Measurements from ENCODE around the gene NUP153.
A peak's percentile ranks its signal among the peaks of the same experiment; 100 is the strongest.
"Not testable (repeated sequence)": the region's sequence is repeated elsewhere in the genome, so short reads cannot be mapped to it uniquely, and the experiment has no call there.

NUP153 gene

GRCh38 chr6:17601386-17601703 is 105.4 kb downstream of the NUP153 start:
- no peak for DNase-seq (ENCODE audit: low read depth in 2 of 2)

GRCh38 chr6:17600527-17601385 is 106.0 kb downstream of the NUP153 start:
- peak; percentile 18 to 28 for DNase-seq (ENCODE audit: low read depth in 2 of 2)

- DNase-seq (ENCODE audit: low read depth in 2 of 2): peak; percentile 93
Measured at GRCh38 chr6:17599877-17600526, 106.7 kb downstream of the NUP153 start, which contains the start of gene FAM8A1. Gene FAM8A1, plus strand, starts transcription at chr6:17600302. Its CDS starts 108 bp downstream, at chr6:17600410.

GRCh38 chr6:17596085-17596484 is 110.6 kb downstream of the NUP153 start:
- no peak for DNase-seq (ENCODE audit: low read depth in 2 of 2)

GRCh38 chr6:17593246-17593645 is 113.5 kb downstream of the NUP153 start:
- no peak for DNase-seq (ENCODE audit: low read depth in 2 of 2)

- no peak for DNase-seq (ENCODE audit: low read depth in 2 of 2)
Measured at GRCh38 chr6:17591287-17591686, 115.4 kb downstream of the NUP153 start.

GRCh38 chr6:17589406-17590096 is 117.2 kb downstream of the NUP153 start:
- no peak for DNase-seq (ENCODE audit: low read depth in 2 of 2)

- DNase-seq (ENCODE audit: low read depth in 2 of 2): no peak
Measured at GRCh38 chr6:17588011-17588410, 118.7 kb downstream of the NUP153 start.

GRCh38 chr6:17586623-17587022 is 120.1 kb downstream of the NUP153 start:
- not testable (repeated sequence) for DNase-seq (ENCODE audit: low read depth in 2 of 2)

GRCh38 chr6:17585766-17586490 is 120.8 kb downstream of the NUP153 start:
- DNase-seq (ENCODE audit: low read depth in 2 of 2): no peak

- DNase-seq (ENCODE audit: low read depth in 2 of 2): no peak
Measured at GRCh38 chr6:17584241-17584803, 122.4 kb downstream of the NUP153 start.

- DNase-seq (ENCODE audit: low read depth in 2 of 2): no peak
Measured at GRCh38 chr6:17583811-17584210, 122.9 kb downstream of the NUP153 start.

- DNase-seq (ENCODE audit: low read depth in 2 of 2): not testable (repeated sequence)
Measured at GRCh38 chr6:17581282-17581681, 125.4 kb downstream of the NUP153 start.

GRCh38 chr6:17580518-17581048 is 126.1 kb downstream of the NUP153 start:
- peak in 1 of 2 donors; percentile 36 for DNase-seq (ENCODE audit: low read depth in 2 of 2)

GRCh38 chr6:17577059-17577458 is 129.7 kb downstream of the NUP153 start:
- DNase-seq (ENCODE audit: low read depth in 2 of 2): no peak

GRCh38 chr6:17574866-17575560 is 131.7 kb downstream of the NUP153 start:
- DNase-seq (ENCODE audit: low read depth in 2 of 2): no peak

- no peak for DNase-seq (ENCODE audit: low read depth in 2 of 2)
Measured at GRCh38 chr6:17565399-17565798, 141.3 kb downstream of the NUP153 start.

Data from stimulated activated CD8-positive, alpha-beta memory T cell treated with anti-CD3 and anti-CD28 coated beads, Interleukin-15, amount 100 ng/mL, for 48 hours (primary cell).